GM19468 (cell line): ENCODE measurements around the gene FDX1.
"Not testable (repeated sequence)": the region's sequence is repeated elsewhere in the genome, so short reads cannot be mapped to it uniquely, and the experiment has no call there.

Experiments used
- ATAC-seq: cut with Tn5 transposase; IDR thresholded peaks from one replicate; pipeline ENCODE4 v1.9.1; 2021; ENCODE audit warnings: mild to moderate bottlenecking, moderate library complexity, moderate number of reproducible peaks; ENCODE audit not compliant: unreplicated experiment; ENCODE audit errors: extremely low read depth

Gene FDX1, protein sequence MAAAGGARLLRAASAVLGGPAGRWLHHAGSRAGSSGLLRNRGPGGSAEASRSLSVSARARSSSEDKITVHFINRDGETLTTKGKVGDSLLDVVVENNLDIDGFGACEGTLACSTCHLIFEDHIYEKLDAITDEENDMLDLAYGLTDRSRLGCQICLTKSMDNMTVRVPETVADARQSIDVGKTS

DNA sequence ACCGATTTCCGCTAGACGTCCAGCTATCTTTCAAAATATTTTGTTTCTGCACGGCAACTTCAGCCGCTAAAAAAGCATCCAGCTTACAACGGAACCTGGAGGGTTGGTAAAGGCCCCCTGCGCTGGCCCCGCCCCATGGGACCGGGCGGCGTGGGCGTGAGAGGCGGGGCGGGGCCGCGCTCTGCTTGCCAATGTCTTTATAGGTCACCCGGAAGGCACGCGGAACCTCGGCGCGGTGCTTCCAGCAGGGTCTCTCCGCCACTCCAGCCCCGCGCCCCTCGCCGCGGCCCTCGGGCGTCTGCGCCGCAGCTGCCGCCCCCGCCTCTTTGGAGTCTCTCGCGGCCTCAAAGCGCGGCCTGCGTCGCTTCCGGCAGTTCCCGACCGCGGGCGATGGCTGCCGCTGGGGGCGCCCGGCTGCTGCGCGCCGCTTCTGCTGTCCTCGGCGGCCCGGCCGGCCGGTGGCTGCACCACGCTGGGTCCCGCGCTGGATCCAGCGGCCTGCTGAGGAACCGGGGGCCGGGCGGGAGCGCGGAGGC is at the start of gene FDX1:
FDX1 (plus strand) TSS at position 218 of the 536 bp plus-strand sequence; CDS start at position 391, 173 bp downstream.
- ATAC-seq, result peak; percentile 73

DNA sequence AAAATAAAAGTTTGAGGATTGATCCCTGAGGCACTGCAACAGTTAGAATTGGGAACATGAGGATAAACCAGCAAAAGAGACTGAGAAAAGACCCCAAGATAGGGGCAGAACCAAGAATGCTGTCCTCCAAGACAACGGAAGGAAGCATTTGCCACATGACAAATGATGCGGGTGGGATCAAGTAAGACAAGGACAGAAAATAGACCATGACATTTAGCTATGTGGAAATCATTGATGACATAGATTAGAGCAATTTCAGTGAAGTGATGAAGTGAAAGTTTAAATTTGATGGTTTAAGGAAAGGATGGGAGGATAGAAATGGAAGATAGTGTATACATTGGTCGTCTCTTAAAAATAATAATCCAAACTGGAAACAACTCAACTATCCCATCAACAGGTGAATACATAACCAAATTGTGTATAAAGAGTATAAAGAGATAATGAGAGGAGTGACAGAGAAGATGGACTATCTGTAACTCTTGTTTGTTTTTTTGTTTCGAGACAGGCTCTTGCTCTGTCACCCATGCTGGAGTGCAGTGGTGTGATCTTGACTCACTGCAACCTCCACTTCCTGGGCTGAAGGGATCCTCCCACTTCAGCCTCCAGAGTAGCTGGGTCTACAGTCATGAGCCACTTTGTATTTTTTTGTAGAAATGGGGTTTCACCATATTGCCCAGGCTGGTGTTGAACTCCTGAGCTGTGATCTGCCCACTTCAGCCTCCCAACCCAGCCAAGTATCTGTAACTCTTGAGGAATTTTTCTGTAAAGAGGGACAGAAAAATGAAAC is 48.7 kb upstream of the FDX1 start:
- ATAC-seq, result no peak

DNA sequence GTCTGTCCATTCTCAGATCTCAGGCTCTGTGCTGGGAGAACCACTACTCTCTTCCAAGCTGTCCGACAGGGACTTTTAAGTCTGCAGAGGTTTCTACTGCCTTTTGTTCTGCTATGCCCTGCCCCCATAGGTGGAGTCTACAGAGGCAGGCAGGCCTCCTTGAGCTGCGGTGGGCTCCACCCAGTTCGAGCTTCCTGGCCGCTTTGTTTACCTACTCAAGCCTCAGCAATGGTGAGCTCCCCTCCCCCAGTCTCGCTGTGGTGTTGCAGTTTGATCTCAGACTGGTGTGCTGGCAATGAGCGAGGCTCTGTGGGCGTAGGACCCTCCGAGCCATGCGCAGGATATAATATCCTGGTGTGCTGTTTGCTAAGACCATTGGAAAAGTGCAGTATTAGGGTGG is 41.5 kb upstream of the FDX1 start:
- not testable (repeated sequence) for ATAC-seq

DNA sequence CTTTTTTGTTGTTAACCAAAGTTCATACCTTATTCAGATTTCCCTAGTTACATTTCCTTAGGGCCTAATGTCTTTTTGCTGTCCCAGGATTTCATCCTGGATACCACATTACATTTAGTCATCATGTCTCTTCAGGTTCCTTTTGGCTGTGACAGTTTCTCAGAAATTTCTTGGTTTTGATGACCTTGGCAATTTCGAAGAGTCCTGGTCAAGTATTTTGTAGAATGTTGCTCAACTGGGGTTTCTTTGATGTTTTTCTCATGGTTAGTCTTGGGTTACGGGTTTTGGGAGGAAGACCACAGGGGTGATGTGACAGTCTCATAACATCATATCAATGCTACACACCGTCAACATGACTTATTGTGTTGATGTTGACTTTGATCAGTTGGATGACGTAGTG is 39.8 kb upstream of the FDX1 start:
- ATAC-seq, result no peak

DNA sequence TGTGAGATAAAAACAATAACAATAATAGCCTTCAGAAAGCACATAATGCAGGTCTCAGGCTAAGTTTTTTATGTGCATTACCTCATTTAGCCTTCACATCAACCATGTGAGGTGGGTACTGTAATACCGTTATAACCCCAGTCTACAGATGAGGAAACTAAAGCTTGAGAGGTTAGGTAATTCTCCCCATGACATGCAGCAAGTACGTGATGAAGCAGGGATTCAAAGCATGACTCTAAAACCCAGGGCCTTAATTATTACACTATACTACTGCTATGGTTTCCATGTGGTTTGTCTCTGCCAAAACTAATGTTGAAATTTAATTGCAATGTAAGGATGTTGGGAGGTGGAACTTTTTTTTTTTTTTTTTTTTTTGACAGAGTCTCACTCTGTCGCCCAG is 37.7 kb upstream of the FDX1 start:
- ATAC-seq, result no peak

DNA sequence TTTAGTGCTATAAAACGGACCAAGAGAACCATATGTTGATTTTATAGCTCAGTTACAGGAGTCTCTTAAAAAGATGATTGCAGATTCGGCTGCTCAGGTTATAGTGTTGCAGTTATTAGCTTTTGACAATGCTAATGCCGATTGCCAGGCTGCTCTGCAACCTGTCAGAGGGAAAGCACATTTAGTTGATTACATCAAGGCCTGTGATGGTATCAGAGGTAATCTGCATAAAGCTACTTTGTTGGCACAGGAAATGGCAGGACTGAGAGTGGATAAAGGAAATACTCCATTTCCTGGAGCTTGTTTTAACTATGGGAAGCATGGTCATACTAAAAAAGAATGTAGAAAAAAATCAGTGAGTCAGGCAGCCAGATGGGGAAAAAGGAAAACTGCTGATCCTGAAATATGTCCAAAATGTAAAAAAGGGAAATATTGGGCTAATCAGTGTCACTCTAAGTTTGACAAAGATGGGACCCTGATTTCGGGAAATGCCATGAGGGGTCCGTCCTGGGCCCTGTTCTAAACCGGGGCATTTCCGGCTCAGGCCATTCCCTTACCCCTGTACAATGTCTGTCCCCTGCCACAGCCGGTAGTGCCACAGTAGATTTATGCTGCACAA is 32.0 kb upstream of the FDX1 start:
- ATAC-seq, result not testable (repeated sequence)

DNA sequence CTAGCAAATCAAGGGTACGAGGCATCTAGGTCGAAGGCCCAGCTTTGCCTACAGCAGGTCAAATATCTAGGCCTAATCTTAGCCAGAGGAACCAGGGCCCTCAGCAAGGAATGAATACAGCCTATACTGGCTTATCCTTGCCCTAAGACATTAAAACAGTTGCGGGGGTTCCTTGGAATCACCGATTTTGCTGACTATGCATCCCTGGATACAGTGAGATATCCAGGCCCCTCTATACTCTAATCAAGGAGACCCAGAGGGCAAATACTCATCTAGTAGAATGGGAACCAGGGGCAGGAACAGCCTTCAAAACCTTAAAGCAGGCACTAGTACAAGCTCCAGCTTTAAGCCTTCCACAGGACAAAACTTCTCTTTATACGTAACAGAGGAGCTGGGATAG is 26.2 kb upstream of the FDX1 start:
- ATAC-seq, result not testable (repeated sequence)

DNA sequence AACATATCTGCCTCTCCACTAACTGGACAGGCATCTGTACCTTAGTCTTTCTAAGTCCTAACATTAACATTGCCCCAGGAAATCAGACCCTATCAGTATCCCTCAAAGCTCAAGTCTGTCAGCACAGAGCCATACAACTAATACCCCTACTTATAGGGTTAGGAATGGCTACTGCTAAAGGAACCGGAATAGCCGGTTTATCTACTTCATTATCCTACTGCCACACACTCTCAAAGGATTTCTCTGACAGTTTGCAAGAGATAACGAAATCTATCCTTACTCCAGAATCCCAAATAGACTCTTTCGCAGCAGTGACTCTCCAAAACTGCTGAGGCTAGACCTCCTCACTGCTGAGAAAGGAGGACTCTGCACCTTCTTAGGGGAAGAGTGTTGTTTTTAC is 24.1 kb upstream of the FDX1 start:
- ATAC-seq, result not testable (repeated sequence)

DNA sequence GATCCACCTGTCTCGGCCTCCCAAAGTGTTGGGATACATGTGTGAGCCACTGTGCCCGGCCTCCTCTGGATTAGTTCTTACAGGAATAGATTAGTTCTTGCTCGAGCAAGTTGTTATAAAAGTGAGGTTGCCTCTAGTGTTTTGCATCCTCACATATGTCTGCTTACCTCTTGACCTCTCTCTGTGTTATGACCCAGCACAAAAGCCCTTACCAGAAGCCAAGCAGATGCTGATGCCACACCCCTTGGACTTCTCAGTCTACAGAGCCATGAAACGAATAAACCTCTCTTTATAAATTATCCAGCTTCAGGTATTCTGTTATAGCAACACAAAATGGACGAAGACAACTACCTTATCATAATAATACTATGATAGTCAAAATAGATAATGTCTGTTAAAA is 22.4 kb upstream of the FDX1 start:
- no peak for ATAC-seq

DNA sequence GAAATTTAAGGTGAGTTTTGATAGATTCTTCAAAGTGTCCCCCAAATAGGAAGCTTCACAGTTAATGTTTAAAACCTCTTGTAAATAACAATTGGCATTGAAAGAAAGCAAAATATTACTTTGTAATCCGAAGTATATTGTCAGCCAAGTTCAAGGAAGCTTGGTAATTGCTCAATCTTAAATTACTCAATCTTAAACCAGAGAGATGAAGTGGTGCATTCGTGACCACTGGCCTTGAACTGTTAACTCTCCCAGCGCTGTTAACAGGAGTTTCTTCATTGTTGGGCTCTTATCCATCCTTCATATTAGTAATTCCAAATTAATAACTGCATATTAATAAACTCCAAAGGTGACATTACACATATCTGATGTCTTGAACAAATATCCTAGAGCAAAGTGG is 20.6 kb upstream of the FDX1 start:
- no peak for ATAC-seq

DNA sequence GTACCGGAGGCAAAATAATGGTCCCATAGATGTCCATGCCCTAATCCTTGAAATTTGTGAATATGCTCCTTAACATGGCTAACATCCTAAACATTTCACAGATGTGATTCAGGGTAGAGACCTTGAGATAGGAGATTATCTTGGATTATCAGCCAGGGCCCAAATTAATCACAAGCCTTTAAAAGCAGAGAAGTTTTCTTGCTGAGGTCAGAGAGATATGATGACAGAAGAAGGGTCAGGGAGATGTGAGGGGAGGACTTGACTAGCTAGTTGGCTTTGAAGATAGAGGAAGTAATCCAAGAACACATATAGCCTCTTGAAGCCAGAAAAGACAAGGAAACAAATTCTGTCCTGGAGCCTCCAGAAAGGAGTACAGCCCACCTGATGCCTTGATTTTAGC is 19.1 kb upstream of the FDX1 start:
- ATAC-seq, result no peak

DNA sequence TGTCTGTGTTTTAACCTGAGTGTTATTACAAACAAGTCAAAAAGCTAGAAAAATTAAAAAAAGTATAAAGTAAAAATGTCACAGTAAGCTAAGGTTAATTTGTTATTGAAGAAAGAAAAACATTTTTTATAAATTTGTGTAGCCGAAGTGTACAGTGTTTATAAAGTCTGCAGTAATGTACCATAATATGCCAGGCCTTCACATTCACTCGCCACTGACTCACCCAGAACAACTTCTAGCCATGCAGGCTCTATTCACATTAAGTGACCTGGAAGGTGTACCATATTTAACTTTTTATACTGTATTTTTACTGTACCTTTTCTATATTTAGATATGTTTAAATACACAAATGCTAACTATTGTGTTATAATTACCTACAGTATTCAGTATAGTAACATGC is 14.7 kb upstream of the FDX1 start:
- ATAC-seq, result no peak

DNA sequence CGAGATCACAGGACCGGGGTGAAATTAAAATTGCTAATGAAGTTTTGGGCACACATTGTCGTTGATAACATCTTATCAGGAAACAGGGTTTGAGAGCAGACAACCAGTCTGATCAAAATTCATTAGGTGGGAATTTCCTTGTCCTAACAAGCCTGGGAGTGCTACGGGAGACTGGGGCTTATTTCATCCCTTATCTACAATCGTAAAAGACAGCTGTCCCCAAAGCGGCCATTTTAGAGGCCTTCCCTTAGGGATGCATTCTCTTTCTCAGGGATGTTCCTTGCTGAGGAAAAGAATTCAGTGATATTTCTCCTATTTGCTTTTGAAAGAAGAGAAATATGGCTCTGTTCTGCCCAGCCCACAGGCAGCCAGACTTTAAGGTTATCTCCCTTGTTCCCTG is 8.1 kb upstream of the FDX1 start:
- ATAC-seq, result not testable (repeated sequence)

DNA sequence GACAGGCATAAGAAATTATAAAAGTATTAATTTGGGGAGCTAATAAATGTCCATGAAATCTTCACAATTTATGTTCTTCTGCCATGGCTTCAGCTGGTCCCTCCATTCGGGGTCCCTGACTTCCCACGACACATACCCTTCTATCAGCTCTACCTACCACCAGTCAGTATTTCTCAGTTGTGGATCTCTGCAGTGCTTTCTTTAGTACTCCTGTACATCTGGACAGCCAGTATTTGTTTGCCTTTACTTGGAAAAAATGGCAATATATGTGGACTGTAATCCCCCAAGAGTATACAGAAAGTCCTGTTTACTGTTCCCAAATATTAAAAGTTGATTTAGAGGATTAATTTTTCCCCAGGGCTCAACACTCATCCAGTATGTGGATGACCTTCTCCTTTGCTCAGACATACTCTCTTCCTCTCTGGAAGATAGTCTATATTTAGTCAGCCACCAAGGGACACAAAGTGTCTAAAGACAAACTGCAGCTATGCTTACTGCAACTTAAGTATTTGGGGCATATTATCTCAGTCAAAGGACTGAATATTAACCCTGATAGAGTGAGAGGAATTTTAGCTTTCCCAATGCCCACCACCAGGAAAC is 7.3 kb upstream of the FDX1 start:
- no peak for ATAC-seq

DNA sequence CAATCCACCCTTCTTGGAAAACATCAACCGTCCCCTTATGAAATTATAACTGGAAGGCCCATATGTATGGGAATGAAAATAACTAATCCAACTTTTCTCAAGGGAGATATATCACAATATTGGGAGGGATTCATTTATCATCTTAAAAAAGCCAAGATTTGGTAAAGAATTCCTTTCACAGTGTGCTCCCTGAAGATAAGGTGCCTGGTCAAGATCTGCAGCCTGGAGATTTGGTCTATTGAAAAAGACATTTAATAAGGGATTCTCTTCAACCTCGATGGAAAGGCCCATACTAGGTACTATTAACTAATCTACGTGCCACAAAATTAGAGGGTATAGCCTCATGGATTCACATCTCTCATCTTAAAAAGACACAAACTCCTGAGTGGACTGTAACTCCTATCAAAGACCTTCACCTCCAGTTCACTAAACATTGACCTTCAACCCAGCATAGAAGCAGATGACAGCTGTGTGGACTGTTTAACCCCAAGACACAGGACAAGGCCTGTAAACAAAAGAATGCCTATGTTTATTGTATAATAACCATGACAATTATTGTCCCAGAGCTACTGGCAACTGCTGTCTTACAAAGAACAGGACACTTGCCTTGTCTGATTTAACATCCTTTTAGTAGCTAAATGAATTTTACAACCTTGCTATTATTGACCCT is 4.8 kb upstream of the FDX1 start:
- ATAC-seq, result no peak

DNA sequence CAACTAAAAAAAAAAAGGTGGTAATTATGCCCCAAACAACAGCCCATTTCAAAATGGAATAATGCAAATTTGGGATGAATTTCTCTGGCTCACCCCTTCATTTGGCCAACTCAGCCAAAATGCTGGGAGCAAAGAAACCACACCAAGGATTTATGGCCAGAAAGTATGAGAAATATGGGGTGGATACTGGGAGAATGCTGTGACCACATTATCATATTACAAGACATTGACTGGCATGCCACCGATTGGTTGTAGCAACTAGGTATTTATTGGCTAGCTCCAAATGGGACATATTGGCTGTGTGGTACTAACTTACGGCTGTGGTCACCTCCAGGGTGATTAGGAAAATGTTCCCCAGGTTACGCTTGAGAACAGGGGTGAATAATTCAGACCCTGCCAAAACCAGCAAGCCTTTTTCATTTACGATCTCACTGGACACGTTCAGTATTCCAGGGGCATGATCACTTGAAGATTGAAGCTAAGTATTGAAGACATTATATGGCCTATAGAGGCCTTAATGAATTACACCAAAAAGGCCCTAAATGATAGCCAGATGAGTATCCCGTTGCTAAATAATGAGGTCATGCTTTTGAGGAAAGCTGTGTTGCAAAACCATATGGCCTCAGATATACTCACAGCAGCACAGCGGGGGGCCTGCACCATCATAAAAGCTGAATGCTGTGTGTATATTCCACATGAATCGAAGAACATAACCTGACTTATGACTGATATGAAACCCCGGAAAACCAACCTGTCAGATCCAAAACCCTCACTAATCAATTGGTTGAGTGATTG is 3.8 kb upstream of the FDX1 start:
- ATAC-seq, result no peak

DNA sequence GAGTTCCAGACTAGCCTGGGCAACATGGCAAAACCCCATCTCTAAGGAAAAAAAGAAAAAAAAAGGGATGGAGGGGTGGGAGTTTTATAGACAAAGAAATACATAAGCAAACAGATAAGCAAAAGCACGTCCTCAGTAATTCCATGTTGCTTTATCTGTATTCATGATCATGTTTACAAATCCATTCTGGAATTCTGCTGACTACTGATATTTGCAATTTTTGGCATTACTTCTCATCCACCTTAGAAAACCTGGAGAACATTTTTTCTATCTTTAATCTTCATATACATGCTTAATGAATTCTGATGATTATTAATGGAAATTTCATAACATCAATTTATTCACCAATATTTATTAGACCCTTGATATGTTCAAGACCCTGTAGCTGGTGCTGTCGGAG is 1.7 kb upstream of the FDX1 start:
- ATAC-seq, result no peak

DNA sequence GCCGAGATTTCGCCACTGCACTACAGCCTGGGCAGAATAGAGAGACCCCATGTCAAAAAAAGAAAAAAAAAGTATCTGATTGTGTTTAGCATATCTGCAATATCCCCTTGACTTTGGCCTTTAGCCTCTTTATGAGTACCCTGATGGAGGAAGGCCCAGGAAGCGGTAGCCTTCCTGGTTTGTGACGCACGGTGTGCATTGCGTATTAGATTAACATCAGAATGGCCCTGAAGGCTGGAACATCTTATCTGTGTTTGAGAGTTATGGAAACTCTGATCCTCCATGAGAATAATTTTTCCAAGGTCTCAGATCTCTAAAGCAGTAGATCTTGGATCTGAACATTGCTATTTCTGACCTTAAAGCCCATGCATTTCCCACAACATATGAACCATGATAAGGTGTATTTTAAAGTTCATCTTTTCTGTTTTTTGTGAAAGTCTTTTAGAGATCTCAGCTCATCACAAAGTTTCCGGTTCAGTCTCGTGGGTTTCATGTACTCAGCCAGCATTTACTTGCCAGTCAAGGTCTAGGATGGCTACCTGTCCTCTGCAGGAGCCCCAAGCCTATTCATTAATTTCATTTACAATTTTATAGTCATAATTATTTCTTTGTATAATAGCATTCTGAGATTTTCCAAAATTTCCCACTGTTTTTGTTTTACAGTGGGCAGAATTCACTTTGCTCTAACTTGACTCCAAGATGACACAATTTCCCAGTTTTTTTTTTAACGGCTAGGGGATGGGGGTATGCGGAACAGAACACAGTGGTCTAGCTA is 605 bp upstream of the FDX1 start:
- no peak for ATAC-seq
